GM12864 (cell line): ENCODE results near the gene FKBP8.

Experiments
- DNase-seq: peaks from one replicate; pipeline ENCODE4 v3.0.0-alpha.2; 2011; ENCODE audit warnings: low read depth
- H3K4me3 ChIP-seq: 2 replicates; pipeline ENCODE4 v1.5.1; 2011; ENCODE audit warnings: mild to moderate bottlenecking, low read depth, low read length, control low read depth
- TF ChIP-seq, protein P1 (sequence below): IDR thresholded peaks from 2 replicates; pipeline ENCODE4 v1.5.1; 2011; ENCODE audit warnings: low read depth, mild to moderate bottlenecking, moderate library complexity, low read length, control low read depth, inconsistent platforms; ENCODE audit errors: missing control alignments

The FKBP8 gene

DNA sequence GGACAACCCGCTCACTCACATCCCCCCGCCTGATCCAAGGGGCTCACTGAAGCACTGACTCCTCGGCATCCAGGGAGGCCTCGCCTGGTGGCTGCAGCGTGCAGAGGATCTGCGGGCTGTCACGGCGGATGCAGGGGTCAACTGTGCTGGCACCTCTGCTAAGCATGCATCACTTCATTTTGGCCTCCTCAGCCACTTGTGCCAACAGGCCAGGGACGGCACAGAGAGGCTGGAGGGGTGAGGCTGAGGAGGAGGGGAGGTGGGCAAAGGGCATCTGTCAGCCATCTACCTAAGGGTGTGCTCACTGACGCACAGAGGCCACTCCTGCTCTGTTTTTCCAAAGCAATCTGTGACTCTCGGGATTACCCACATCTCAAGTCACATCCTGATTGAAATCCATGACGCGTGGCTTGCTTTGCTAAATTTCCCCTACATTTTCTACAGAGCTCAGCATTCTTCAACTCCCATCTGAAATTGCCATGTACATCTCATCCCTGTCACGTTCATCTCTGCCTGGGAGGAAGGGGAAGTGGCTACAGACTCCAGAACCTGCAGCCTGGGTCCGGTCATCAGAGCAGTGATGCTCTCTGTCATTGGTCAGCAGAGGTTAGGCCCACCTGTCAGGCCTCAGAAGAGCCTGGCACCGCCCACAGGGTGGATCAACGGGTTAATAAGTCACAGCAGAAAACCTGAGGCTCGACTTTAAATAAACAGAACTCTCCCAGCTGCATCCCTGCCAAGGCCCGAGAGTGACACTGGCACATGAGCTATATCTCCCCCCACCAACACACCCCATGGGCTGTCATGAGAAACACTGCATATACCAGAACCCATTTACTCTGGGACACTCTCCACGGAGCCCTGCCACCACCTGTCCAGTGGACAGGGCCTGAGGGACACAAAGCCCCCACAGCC lies 39.1 kb downstream of the FKBP8 start:
- no peak for DNase-seq
- TF ChIP-seq, protein P1, sequence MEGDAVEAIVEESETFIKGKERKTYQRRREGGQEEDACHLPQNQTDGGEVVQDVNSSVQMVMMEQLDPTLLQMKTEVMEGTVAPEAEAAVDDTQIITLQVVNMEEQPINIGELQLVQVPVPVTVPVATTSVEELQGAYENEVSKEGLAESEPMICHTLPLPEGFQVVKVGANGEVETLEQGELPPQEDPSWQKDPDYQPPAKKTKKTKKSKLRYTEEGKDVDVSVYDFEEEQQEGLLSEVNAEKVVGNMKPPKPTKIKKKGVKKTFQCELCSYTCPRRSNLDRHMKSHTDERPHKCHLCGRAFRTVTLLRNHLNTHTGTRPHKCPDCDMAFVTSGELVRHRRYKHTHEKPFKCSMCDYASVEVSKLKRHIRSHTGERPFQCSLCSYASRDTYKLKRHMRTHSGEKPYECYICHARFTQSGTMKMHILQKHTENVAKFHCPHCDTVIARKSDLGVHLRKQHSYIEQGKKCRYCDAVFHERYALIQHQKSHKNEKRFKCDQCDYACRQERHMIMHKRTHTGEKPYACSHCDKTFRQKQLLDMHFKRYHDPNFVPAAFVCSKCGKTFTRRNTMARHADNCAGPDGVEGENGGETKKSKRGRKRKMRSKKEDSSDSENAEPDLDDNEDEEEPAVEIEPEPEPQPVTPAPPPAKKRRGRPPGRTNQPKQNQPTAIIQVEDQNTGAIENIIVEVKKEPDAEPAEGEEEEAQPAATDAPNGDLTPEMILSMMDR = no peak
- no peak overlapping the region for H3K4me3 ChIP-seq

DNA sequence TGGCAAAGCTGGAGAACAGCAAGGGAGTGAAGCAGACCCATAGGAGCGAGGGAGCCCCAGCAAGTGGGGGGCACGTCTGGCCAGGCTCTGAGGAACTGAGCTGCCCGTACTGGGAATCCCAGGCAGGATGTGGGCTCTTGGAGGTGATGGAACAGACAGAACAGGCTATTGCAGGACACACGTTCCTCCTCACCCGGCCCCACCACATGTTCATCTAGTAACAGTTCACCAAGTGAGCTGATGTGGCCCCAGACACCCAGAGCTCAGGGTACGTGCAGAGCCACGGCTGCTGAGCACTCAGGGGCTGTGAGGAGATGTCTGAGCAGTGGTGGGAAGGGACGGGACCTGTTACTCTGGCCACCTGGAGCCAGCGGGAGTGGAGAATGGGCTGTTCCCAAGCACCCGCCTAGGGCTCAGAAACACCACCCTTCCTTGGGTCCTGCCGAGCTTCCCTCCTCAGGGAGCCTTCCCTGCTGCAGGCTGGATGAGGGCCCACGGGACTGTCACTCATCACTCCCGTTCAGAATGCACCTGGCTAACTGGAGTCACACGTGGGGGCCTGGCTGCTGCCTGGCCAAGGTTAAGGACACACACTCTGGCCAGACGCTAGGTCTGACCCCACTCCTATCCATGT lies 39.9 kb downstream of the FKBP8 start:
- no peak for DNase-seq
- TF ChIP-seq, protein P1 = no peak
- H3K4me3 ChIP-seq = no peak overlapping the region

DNA sequence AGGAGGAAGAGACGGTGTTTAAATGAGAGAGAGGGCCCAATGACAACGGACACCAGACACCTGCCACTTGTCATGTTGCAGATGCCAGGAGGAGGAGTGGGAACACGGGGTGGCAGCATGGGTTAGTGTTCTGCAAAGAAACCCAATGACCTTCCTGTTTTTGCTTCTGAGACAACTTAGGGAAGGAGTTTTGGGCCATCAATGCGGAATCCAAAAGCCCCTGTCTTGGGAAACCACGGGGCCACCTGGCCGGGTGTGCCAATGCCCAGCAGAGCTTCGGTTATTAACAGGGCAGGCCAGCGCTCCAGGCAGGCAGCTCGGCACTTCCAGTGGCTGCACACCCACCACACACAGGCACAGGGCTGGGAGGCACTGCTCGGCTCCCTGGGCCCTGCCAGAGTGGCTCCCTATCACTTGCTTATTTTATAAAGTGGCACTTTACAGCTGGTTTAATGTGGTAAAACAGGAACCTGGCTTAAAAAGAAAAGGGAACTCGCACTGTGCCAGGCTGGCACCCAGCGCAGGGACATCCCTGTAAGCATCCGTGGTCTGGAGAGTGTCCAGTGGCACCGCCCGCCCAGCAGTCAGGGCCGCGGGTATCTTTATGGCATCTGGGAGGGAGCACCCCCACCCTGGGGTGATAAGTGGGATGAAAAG lies 40.6 kb downstream of the FKBP8 start:
- no peak for DNase-seq
- no peak overlapping the region for H3K4me3 ChIP-seq
- TF ChIP-seq, protein P1 = no peak

DNA sequence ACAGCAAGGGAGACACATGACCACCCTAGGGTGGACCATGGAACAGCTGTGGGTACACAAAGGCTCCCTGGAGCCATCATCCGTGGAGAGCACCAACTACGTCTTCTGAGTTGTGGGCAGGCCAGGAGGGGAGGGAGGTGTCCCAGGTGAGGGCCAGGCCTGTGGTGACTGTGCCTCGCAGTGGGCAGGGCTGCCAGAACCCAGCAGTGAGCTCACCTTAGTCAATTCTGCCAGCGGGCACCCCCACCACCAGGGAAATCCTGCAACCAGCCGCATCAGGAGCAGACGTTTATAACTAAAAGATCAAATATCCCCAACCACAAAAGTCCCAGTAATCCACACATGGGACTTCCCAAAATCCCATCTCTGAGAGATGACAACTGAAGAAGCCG lies 41.1 kb downstream of the FKBP8 start:
- no peak overlapping the region for H3K4me3 ChIP-seq
- no peak for DNase-seq
- TF ChIP-seq, protein P1 = no peak

DNA sequence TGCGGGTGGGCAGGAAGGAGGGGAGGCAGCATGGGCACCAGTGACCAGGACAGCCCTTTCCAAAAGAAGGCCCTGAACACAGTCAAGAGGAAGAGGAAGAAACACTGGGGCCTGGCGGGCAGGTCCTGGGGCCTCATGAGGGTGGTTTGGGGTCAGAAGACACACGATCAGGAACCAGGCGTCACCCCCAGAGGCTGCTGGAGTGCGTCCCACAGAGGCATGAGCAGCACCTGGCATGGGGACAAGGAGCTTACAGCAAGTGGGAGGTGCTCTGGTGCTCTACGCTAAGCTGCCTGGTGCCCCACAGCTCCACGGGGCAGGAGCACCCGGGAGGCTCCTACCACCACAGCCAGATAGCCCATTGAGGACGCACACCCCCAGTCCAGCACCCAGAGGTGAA lies 41.5 kb downstream of the FKBP8 start:
- DNase-seq = no peak
- TF ChIP-seq, protein P1 = no peak
- H3K4me3 ChIP-seq = no peak overlapping the region

DNA sequence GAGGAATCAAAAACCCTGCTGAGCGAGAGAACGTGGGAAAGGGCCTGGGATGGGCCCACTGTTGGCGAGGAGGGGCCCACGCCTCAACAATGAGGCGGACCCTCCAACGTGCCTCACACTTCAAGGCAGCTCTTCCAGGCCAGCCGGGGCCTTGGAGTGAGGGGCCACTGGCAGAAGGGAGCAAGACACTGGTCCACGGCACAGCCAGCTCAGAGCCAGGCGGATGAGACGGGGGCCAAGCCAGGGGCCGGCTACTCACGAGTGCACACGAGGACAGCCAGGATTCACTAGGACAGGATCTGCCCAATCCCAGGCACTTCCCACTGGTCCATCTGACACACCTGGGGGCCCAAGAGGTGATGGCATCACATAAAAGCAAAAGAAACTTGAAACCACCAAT lies 42.0 kb downstream of the FKBP8 start:
- no peak for DNase-seq
- H3K4me3 ChIP-seq = no peak overlapping the region
- TF ChIP-seq, protein P1 = no peak
